ENCODE measurements around the gene KCNQ2. TPM values are rescaled to one million over a fixed set of nuclear protein-coding genes. Genes with fewer than 3 reads are reported as not detected.

Gene KCNQ2
- total RNA-seq, 1 experiment from 2014 or later: 6.2 TPM

GRCh38 chr20:63465380-63466249, 6.8 kb downstream of the KCNQ2 start:
- no peak for DNase-seq (ENCODE audit: low read depth, low spot score)
- in situ Hi-C loops (cut with HindIII; ENCODE audit: low pct_unique_long_range_greater_than_20kb, low sequenced_read_pairs): no loop called here

GRCh38 chr20:63464289-63464635, 8.2 kb downstream of the KCNQ2 start:
- DNase-seq (ENCODE audit: low read depth, low spot score): no peak
- in situ Hi-C loops (cut with HindIII; ENCODE audit: low pct_unique_long_range_greater_than_20kb, low sequenced_read_pairs): no loop called here

GRCh38 chr20:63463400-63464288, 8.8 kb downstream of the KCNQ2 start:
- no peak for DNase-seq (ENCODE audit: low read depth, low spot score)
- in situ Hi-C loops (cut with HindIII; ENCODE audit: low pct_unique_long_range_greater_than_20kb, low sequenced_read_pairs): no loop called here

DNA sequence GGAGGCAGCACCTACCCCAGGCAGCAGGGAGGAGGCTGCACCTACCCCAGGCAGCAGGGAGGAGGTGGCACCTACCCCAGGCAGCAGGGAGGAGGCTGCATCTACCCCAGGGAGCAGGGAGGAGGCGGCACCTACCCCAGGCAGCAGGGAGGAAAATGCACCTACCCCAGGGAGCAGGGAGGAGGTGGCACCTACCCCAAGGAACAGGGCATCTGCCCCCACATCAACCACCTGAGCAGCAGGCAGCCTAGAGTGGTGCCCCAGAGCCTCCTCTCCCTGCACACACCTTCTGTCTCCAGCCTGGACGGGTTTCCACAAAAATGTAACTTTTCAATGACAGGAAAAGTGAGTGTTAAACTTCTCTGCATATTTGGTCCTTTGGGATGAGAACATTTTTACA, 10.2 kb downstream of the KCNQ2 start:
- no peak for DNase-seq (ENCODE audit: low read depth, low spot score)
- in situ Hi-C loops (cut with HindIII; ENCODE audit: low pct_unique_long_range_greater_than_20kb, low sequenced_read_pairs): no loop called here

DNA sequence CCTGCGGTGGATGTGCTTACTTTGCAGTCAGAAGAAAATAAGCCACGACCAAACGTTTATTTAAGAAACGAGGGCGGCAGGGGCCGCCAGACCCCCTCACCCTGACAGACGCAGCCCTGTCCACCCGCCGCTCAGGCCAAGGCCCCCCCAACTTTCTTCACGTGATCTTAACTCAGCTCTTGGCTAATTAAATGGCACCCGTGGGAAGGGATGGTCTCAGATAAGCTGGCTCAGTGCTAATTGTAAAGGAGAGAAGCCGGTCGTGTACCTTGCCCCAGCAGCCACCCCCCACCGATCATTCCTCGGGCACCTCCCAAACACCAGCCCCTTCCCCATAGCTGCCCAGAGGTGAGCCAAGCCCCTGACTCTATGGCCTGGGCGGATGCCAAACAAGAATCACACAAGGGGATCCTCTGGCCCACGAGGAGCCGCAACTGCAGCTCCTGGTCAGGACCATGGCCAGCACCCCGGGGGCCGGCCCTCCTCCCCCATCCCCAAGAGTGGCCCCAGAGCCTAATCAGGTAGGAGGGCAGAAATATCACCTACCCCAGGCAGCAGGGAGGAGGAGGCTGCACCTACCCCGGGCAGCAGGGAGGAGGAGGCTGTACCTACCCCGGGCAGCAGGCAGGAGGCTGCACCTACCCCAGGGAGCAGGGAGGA, 11.2 kb downstream of the KCNQ2 start:
- no peak for DNase-seq (ENCODE audit: low read depth, low spot score)
- in situ Hi-C loops (cut with HindIII; ENCODE audit: low pct_unique_long_range_greater_than_20kb, low sequenced_read_pairs): no loop called here

DNA sequence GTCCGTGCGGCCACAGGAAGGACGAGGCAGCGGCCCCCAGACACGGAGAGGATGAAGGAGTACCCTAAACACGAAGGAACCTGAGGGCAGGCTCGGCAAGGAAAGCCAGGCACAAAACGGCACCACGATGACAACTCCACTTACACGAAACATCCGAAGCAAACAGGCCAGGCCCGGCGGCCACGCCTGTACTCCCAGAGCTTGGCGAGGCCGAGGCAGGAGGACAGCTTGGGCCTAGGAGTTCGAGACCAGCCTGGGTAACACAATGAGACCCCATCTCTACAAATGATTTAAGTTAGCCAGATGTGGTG, 13.4 kb downstream of the KCNQ2 start:
- in situ Hi-C loops (cut with HindIII; ENCODE audit: low pct_unique_long_range_greater_than_20kb, low sequenced_read_pairs): no loop called here

DNA sequence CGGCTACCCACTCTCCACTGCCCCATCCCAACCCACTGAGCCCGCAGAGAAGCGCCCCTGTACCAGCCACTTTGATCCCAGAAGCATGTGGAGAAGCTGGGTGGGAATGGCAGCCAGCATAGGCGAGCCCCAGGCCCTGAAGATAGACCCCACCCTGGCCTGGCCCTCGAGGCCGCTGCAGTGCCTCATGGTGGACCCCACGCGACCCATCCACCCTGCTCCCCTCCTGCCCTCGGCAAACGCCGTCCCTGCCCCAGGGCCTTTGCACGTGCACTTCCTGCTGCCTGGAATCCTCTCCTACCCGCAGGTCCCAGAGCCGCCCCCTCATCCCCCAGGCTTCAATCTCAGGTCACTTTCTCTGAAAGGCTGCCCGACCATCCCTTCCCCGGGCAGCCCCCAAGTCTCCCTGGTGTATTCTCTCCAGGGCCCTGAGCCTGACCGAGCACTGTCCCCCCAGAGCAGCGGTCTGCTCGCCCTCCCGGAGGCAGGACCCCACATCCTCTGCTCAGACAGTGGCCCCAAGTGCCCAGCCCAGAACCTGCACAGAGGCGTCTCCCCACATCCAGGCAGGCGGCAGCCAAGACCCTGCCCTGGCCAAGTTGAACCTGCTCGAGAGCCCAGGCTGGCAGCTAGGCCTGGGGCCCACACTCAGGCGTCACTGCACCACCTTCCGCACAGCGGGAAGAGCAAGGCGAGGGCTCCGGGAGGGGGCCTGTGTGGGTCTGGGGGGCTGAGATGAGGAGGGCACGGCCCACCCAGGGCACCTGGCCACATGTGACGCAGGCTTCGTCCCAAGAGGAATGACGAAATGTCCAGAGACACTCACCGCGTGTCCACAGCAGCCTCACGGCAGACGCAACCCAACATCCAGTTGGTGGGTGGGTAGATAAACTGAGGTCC, 14.0 kb downstream of the KCNQ2 start:
- no peak for DNase-seq (ENCODE audit: low read depth, low spot score)
- in situ Hi-C loops (cut with HindIII; ENCODE audit: low pct_unique_long_range_greater_than_20kb, low sequenced_read_pairs): no loop called here

More for the DNA sequence above, 13.4 kb downstream of the KCNQ2 start:
- no peak for DNase-seq (ENCODE audit: low read depth, low spot score)

DNA sequence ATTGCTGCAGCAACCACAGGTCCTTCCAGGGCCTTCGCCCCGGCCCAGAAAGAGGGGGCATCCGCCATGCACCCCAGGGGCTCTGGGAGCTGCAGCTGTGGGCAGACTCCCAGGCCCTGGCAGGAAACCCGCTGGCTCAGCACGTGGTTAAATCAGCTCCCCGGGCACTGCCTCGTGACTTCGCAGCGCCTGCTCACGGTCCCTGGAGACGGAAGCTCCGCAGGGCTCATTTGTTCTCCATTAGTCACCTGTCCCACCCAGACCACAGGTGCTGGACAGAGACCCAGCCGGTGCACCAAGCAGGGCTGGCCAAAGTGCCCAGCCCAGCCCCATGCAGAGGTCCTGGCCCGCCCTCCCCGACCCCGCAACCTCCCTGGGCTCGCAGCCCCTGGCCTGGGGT, 14.7 kb downstream of the KCNQ2 start:
- in situ Hi-C loops (cut with HindIII; ENCODE audit: low pct_unique_long_range_greater_than_20kb, low sequenced_read_pairs): no loop called here
- DNase-seq (ENCODE audit: low read depth, low spot score): peak; percentile 70

- in situ Hi-C loops (cut with HindIII; ENCODE audit: low pct_unique_long_range_greater_than_20kb, low sequenced_read_pairs): no loop called here
- DNase-seq (ENCODE audit: low read depth, low spot score): no peak
Measured at GRCh38 chr20:63456429-63457284, 15.8 kb downstream of the KCNQ2 start.

GRCh38 chr20:63455568-63455859, 16.9 kb downstream of the KCNQ2 start:
- in situ Hi-C loops (cut with HindIII; ENCODE audit: low pct_unique_long_range_greater_than_20kb, low sequenced_read_pairs): no loop called here
- DNase-seq (ENCODE audit: low read depth, low spot score): no peak

- DNase-seq (ENCODE audit: low read depth, low spot score): no peak
- in situ Hi-C loops (cut with HindIII; ENCODE audit: low pct_unique_long_range_greater_than_20kb, low sequenced_read_pairs): no loop called here
Measured at GRCh38 chr20:63454731-63455567, 17.5 kb downstream of the KCNQ2 start.

DNA sequence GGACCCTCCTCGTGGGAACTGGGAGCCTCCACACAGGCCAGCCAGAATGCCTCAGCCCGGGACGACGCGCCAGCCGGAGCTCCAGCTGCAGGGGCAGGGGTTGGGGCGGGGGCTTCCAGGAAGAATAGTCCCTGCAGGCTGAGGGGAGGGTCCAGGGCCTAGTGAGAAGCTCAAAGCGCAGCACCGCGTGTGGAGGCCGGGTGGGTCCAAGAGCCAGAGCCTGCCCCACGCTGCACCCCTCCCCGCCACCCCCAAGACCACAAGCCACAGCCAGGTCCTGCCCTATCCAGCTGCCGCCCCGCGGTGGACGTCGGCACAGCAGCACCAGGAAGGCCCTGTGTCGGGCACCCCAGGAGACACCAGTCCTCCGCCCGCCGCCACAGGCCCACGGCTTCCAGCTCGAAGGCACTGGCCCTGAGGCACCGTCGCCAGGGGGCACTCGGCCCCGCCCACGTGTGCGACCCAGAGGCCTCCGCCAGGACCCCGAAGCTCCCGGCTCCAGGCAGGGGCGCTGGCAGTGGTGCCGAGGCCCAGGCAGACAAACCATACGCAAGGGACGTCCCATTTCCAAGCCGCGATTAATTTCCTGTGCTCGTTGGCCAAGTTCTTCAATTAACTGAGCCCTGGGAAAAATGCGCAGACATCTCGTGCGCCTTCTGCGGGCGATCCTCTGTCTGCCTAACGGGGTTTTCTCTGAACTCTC, 19.5 kb downstream of the KCNQ2 start:
- no peak for DNase-seq (ENCODE audit: low read depth, low spot score)
- in situ Hi-C loops (cut with HindIII; ENCODE audit: low pct_unique_long_range_greater_than_20kb, low sequenced_read_pairs): no loop called here

- in situ Hi-C loops (cut with HindIII; ENCODE audit: low pct_unique_long_range_greater_than_20kb, low sequenced_read_pairs): no loop called here
- DNase-seq (ENCODE audit: low read depth, low spot score): no peak
Measured at GRCh38 chr20:63452341-63452740, 20.1 kb downstream of the KCNQ2 start.

DNA sequence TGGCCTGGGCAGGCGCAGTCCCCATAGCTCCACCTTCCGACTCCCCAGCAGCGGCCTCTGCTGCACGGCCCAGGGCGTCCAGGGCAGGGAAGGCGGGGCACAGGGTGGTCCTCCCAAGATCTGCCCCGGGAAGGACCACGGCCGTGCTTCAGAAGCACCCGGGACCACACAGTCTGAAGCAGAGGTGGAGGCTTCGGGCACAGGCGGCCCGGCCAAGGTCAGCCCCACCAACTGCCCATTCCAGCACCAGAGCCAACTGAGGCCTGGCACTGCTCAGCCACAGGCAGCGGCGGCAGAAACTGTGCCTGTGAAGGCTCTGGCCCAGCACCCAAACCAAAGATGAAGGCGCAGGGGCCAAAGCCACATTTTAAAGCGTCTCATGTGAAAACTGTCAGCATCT, 20.6 kb downstream of the KCNQ2 start:
- in situ Hi-C loops (cut with HindIII; ENCODE audit: low pct_unique_long_range_greater_than_20kb, low sequenced_read_pairs): no loop called here
- no peak for DNase-seq (ENCODE audit: low read depth, low spot score)
